ENCODE results near the gene SLC1A7. TPM values are rescaled to one million over a fixed set of nuclear protein-coding genes. Genes with fewer than 3 reads are reported as not detected.

SLC1A7 gene
- polyA plus RNA-seq, 1 donor from 2014 or later = not detected

GRCh38 chr1:53076721-53077598, 65.5 kb downstream of the SLC1A7 start:
- Histone ChIP-seq H3K27ac (ENCODE audit: low read length) (no peak overlapping the region), H3K9me3 (ENCODE audit: low read length) (no peaks in the 10 kb centered on the region), H3K79me2 (replicated peaks; ENCODE audit: insufficient read depth, low read length) (no peaks in the 10 kb centered on the region), H4K20me1 (ENCODE audit: insufficient read depth) (no peaks in the 10 kb centered on the region), H3F3A (ENCODE audit: insufficient read depth, low read length, poor library complexity, severe bottlenecking) (no peaks in the 10 kb centered on the region), H2AFZ (ENCODE audit: low read depth, low read length) (no peak overlapping the region), H3K4me3 (ENCODE audit: low read length) (no peak overlapping the region), H3K9me2 (ENCODE audit: insufficient read depth, low read length) (no peaks in the 10 kb centered on the region), H3K9ac (ENCODE audit: low read length) (no peak overlapping the region), H3K4me2 (ENCODE audit: low read length) (no peak overlapping the region), H3K36me3 (ENCODE audit: insufficient read depth, low read length) (no peaks in the 10 kb centered on the region), H3K27me3 (ENCODE audit: insufficient read depth, low read depth, low read length) (no peaks in the 10 kb centered on the region)
- no peak for TF ChIP-seq EZH2 (IDR thresholded peaks at IDR 0.05; ENCODE audit: borderline replicate concordance, insufficient read depth, low read length, poor library complexity, severe bottlenecking)
- no peak for TF ChIP-seq POLR2AphosphoS5 (IDR thresholded peaks at IDR 0.05)
- TF ChIP-seq REST (IDR thresholded peaks at IDR 0.05; ENCODE audit: borderline replicate concordance) = no peak
- no peak for TF ChIP-seq EP300 (conservative IDR thresholded peaks at IDR 0.05; ENCODE audit: poor library complexity, severe bottlenecking)
- TF ChIP-seq CTCF (IDR thresholded peaks at IDR 0.05; ENCODE audit: poor library complexity, severe bottlenecking) = no peak
- no peak for TF ChIP-seq SMC3 (conservative IDR thresholded peaks at IDR 0.05; ENCODE audit: poor library complexity)
- no peak for TF ChIP-seq RAD21 (conservative IDR thresholded peaks at IDR 0.05)
- TF ChIP-seq TAF1 (IDR thresholded peaks at IDR 0.05; ENCODE audit: low read depth) = no peak
- TF ChIP-seq MXI1 (conservative IDR thresholded peaks at IDR 0.05; ENCODE audit: poor library complexity, severe bottlenecking) = no peak

- H3F3A ChIP-seq (ENCODE audit: insufficient read depth, low read length, poor library complexity, severe bottlenecking) = no peaks in the 10 kb centered on the region
- TF ChIP-seq REST (IDR thresholded peaks at IDR 0.05; ENCODE audit: borderline replicate concordance) (no peak), POLR2AphosphoS5 (IDR thresholded peaks at IDR 0.05) (no peak), EP300 (conservative IDR thresholded peaks at IDR 0.05; ENCODE audit: poor library complexity, severe bottlenecking) (no peak), SMC3 (conservative IDR thresholded peaks at IDR 0.05; ENCODE audit: poor library complexity) (no peak), RAD21 (conservative IDR thresholded peaks at IDR 0.05) (no peak), EZH2 (IDR thresholded peaks at IDR 0.05; ENCODE audit: borderline replicate concordance, insufficient read depth, low read length, poor library complexity, severe bottlenecking) (no peak), MXI1 (conservative IDR thresholded peaks at IDR 0.05; ENCODE audit: poor library complexity, severe bottlenecking) (no peak), TAF1 (IDR thresholded peaks at IDR 0.05; ENCODE audit: low read depth) (no peak), CTCF (IDR thresholded peaks at IDR 0.05; ENCODE audit: poor library complexity, severe bottlenecking) (no peak)
- H4K20me1 ChIP-seq (ENCODE audit: insufficient read depth) = no peaks in the 10 kb centered on the region
- no peak overlapping the region for H3K4me2 ChIP-seq (ENCODE audit: low read length)
- no peak overlapping the region for H3K4me3 ChIP-seq (ENCODE audit: low read length)
- no peaks in the 10 kb centered on the region for H3K27me3 ChIP-seq (ENCODE audit: insufficient read depth, low read depth, low read length)
- no peak overlapping the region for H3K27ac ChIP-seq (ENCODE audit: low read length)
- H3K9ac ChIP-seq (ENCODE audit: low read length) = no peak overlapping the region
- no peak overlapping the region for H2AFZ ChIP-seq (ENCODE audit: low read depth, low read length)
- H3K9me2 ChIP-seq (ENCODE audit: insufficient read depth, low read length) = no peaks in the 10 kb centered on the region
- H3K9me3 ChIP-seq (ENCODE audit: low read length) = no peaks in the 10 kb centered on the region
- H3K79me2 ChIP-seq (replicated peaks; ENCODE audit: insufficient read depth, low read length) = no peaks in the 10 kb centered on the region
- H3K36me3 ChIP-seq (ENCODE audit: insufficient read depth, low read length) = no peaks in the 10 kb centered on the region
Observed at GRCh38 chr1:53076165-53076564, 66.3 kb downstream of the SLC1A7 start.
